IMR-90 (cell line): ENCODE results near the gene SYNE3.
A peak's percentile ranks its signal among the peaks of the same experiment; 100 is the strongest.

Source experiments
- CEBPB ChIP-seq: IDR thresholded peaks from 2 replicates; pipeline ENCODE4 v1.6.1; 2012; ENCODE audit warnings: low read depth, low read length, improper control_type of control experiment
- CTCF ChIP-seq: conservative IDR thresholded peaks from 2 replicates; pipeline ENCODE4 v1.5.1; 2012; ENCODE audit warnings: mild to moderate bottlenecking, low read depth, low read length, improper control_type of control experiment
- ELK1 ChIP-seq: fragments of 150-350 bp; IDR thresholded peaks from 2 replicates; pipeline ENCODE4 v1.6.1; 2016; ENCODE audit warnings: low read depth, mild to moderate bottlenecking, low read length, moderate library complexity, borderline replicate concordance
- MXI1 ChIP-seq: IDR thresholded peaks from 2 replicates; pipeline ENCODE4 v1.6.1; 2012; ENCODE audit warnings: low read depth, mild to moderate bottlenecking, low read length, moderate library complexity, borderline replicate concordance
- POLR2A ChIP-seq: IDR thresholded peaks from 2 replicates; pipeline ENCODE4 v1.6.1; 2012; ENCODE audit warnings: mild to moderate bottlenecking, low read depth, low read length
- RFX5 ChIP-seq: IDR thresholded peaks from 2 replicates; pipeline ENCODE4 v1.8.0; 2012; ENCODE audit warnings: low read depth, mild to moderate bottlenecking, low read length, moderate library complexity
- SMC3 ChIP-seq: fragments of 150-350 bp; IDR thresholded peaks from 2 replicates; pipeline ENCODE4 v1.6.1; 2016; ENCODE audit warnings: low read depth, mild to moderate bottlenecking, antibody characterized with exemption, low read length, moderate library complexity
- USF2 ChIP-seq: fragments of 150-350 bp; IDR thresholded peaks from 2 replicates; pipeline ENCODE4 v1.6.1; 2017; ENCODE audit warnings: mild to moderate bottlenecking, antibody characterized with exemption, low read length, low read depth

DNA sequence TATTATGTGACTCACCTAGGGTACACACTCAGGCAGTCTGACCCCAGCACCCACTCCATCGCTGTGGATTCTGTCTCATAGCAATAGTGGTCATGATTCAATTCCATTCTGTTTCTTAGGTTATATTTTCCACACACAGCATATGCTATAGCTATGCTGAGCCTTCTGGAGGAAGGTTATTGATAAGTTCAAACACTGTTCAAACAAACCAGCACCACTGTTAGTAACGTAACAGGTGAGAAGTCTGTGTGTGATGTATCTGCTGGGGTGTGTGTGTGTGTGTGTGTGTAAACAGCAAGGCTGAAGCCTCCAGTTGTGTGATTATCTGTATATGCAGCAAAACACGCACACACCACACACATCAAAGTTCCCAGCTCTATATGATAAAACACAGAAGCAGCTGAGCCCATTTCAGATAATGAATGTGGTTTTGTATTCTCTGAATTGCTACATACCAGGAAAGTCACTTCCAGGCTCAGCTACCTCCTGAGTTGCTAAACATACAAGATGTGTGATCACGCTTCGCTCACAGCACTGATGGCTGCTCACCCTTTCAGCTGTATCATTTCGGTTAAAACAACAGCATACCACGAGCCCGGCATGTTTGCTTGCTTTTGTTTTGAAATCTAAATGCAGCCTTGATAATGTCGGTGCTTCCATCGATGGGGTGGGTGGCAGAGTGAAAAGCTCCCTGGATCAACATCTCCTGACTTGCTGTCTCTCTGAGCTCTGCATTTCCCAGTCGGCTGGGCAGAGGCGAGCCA, 6.8 kb upstream of the SYNE3 start:
- TF ChIP-seq CTCF (no peak), MXI1 (no peak), CEBPB (no peak), USF2 (no peak), SMC3 (no peak), RFX5 (no peak), ELK1 (no peak), POLR2A (peak; percentile 44; the same call in 1 of the 2 replicates)
